Mammary epithelial cell (primary cell): Measurements from ENCODE around the gene TMEM221.

Experiments used
- EZH2 ChIP-seq: IDR thresholded peaks from 2 replicates; pipeline ENCODE4 v1.6.1; 2012; ENCODE audit warnings: low read length, inconsistent platforms, borderline replicate concordance
- TF ChIP-seq, protein P1 (sequence below), 2 donors: IDR thresholded peaks in 1 of 2; conservative IDR thresholded peaks in 1 of 2; 2 replicates each; pipeline ENCODE4 v1.5.1; 2011 to 2012; ENCODE audit warnings: inconsistent platforms in 2 of 2, low read length in 2 of 2, mild to moderate bottlenecking in 2 of 2, control low read depth in 1 of 2, low read depth in 1 of 2; ENCODE audit not compliant: insufficient read depth in 1 of 2; ENCODE audit errors: extremely low read depth in 1 of 2

DNA sequence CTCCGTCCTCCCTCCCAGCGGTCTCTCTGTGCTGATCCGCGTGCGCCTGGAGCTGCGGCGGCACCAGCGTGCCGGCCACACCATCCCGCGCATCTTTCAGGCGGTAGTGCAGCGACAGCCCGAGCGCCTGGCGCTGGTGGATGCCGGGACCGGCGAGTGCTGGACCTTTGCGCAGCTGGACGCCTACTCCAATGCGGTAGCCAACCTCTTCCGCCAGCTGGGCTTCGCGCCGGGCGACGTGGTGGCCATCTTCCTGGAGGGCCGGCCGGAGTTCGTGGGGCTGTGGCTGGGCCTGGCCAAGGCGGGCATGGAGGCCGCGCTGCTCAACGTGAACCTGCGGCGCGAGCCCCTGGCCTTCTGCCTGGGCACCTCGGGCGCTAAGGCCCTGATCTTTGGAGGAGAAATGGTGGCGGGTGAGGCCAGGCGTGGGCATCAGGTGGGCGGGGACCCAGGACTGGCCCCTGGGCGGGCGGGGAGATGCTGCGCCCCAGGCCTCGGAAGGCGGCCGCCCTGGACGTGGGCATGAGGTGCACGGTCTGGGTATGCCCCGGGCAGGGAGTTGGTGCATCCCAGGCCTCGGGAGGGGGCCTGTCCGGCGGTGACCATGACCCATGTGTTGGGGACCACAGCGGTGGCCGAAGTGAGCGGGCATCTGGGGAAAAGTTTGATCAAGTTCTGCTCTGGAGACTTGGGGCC lies 38.2 kb upstream of the TMEM221 start:
- TF ChIP-seq, protein P1, sequence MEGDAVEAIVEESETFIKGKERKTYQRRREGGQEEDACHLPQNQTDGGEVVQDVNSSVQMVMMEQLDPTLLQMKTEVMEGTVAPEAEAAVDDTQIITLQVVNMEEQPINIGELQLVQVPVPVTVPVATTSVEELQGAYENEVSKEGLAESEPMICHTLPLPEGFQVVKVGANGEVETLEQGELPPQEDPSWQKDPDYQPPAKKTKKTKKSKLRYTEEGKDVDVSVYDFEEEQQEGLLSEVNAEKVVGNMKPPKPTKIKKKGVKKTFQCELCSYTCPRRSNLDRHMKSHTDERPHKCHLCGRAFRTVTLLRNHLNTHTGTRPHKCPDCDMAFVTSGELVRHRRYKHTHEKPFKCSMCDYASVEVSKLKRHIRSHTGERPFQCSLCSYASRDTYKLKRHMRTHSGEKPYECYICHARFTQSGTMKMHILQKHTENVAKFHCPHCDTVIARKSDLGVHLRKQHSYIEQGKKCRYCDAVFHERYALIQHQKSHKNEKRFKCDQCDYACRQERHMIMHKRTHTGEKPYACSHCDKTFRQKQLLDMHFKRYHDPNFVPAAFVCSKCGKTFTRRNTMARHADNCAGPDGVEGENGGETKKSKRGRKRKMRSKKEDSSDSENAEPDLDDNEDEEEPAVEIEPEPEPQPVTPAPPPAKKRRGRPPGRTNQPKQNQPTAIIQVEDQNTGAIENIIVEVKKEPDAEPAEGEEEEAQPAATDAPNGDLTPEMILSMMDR (conservative IDR thresholded peaks at IDR 0.05 in 1 of 2, IDR thresholded peaks at IDR 0.05 in 1 of 2; ENCODE audit: extremely low read depth in 1 of 2, insufficient read depth in 1 of 2, low read depth in 1 of 2, low read length in 2 of 2) = no peak
- no peak for TF ChIP-seq EZH2
